ENCODE measurements around the gene CCDC12. TPM values are rescaled to one million over a fixed set of nuclear protein-coding genes. Genes with fewer than 3 reads are reported as not detected.

CCDC12 gene
- total RNA-seq, 4 donors from 2014 or later, result 56.1 to 86.8 (median 81.6) TPM

DNA sequence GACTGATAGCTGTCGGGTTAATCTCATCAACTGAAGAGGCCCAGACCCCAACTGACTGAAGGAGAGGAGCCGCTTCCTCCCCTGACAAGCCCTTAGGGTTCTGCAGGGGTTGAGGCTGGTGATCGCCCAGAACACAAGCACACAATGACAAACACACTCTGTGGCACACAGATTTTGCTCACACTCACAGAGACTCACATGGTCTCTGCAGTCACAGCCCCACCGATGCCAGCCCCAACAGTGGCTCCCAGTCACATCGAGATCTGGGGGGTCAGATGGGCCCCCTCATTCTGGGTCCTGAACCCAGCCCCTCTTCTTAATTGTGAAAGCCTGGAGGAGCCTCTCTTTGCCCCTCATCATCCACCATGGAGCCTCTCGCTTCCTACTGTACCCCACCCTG lies 82.3 kb downstream of the CCDC12 start:
- DNase-seq (ENCODE audit: low spot score in 2 of 2), result no peak
- Histone ChIP-seq H3K9me3 (no peaks in the 10 kb centered on the region), H3K27ac (no peak overlapping the region), H3K4me1 (peaks cover 47% of the 10 kb centered on the region), H3K27me3 (peaks cover 12% of the 10 kb centered on the region), H3K4me3 (no peak overlapping the region), H3K36me3 (no peaks in the 10 kb centered on the region)
- 77% methylated on average over 4 of the region's 6 CpGs for WGBS
- TF ChIP-seq, protein P1, sequence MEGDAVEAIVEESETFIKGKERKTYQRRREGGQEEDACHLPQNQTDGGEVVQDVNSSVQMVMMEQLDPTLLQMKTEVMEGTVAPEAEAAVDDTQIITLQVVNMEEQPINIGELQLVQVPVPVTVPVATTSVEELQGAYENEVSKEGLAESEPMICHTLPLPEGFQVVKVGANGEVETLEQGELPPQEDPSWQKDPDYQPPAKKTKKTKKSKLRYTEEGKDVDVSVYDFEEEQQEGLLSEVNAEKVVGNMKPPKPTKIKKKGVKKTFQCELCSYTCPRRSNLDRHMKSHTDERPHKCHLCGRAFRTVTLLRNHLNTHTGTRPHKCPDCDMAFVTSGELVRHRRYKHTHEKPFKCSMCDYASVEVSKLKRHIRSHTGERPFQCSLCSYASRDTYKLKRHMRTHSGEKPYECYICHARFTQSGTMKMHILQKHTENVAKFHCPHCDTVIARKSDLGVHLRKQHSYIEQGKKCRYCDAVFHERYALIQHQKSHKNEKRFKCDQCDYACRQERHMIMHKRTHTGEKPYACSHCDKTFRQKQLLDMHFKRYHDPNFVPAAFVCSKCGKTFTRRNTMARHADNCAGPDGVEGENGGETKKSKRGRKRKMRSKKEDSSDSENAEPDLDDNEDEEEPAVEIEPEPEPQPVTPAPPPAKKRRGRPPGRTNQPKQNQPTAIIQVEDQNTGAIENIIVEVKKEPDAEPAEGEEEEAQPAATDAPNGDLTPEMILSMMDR (IDR thresholded peaks at IDR 0.05), result no peak
- TF ChIP-seq EP300 (IDR thresholded peaks at IDR 0.05) (no peak), POLR2AphosphoS5 (IDR thresholded peaks at IDR 0.05) (no peak), POLR2A (IDR thresholded peaks at IDR 0.05) (no peak)

- no peak overlapping the region for H3K4me3 ChIP-seq
- H3K36me3 ChIP-seq, result no peaks in the 10 kb centered on the region
- WGBS, result 65% methylated on average over 9 of the region's 9 CpGs
- DNase-seq (ENCODE audit: low spot score in 2 of 2), result no peak
- H3K9me3 ChIP-seq, result no peaks in the 10 kb centered on the region
- H3K4me1 ChIP-seq, result peaks cover 42% of the 10 kb centered on the region
- no peak overlapping the region for H3K27ac ChIP-seq
- H3K27me3 ChIP-seq, result peaks cover 7% of the 10 kb centered on the region
- no peak for TF ChIP-seq POLR2A (IDR thresholded peaks at IDR 0.05)
- TF ChIP-seq POLR2AphosphoS5 (IDR thresholded peaks at IDR 0.05), result no peak
- TF ChIP-seq EP300 (IDR thresholded peaks at IDR 0.05), result no peak
- TF ChIP-seq, protein P1 (IDR thresholded peaks at IDR 0.05), result no peak
Observed at GRCh38 chr3:46893763-46894162, 82.8 kb downstream of the CCDC12 start.

DNA sequence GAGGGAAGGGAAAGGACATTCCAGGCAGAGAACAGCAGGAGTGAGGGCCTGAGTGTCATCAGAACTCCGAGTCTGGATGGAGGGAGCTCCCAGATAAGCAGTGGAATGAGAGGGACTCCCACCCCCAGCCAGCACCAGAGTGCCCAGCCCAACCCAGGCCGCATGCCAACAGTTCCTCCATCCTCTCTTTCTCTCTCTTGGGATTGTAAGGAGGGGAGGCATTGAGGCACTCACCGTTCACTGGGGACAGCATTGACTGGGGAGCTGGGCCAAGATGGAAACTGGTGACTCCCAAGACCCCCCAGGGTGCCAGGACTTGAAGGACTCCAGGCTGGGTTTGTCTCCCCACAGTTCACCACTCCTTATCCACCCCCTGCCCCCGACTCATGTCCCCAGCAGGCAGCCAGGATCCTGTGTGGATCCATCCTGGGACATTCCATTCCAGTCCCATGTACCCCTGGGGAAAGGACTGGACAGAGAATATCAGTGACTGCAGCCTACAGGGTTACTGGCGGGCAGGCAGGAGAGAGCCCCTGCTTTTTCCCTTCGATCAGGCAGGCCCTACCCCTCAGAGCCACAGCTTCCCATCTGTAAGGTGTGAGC lies 83.3 kb downstream of the CCDC12 start:
- no peak overlapping the region for H3K27ac ChIP-seq
- TF ChIP-seq EP300 (IDR thresholded peaks at IDR 0.05), result no peak
- TF ChIP-seq POLR2A (IDR thresholded peaks at IDR 0.05), result no peak
- no peak for TF ChIP-seq POLR2AphosphoS5 (IDR thresholded peaks at IDR 0.05)
- TF ChIP-seq, protein P1 (IDR thresholded peaks at IDR 0.05), result no peak
- WGBS, result 66% methylated on average over 6 of the region's 6 CpGs
- H3K27me3 ChIP-seq, result peaks cover 3% of the 10 kb centered on the region
- DNase-seq (ENCODE audit: low spot score in 2 of 2), result no peak
- H3K9me3 ChIP-seq, result no peaks in the 10 kb centered on the region
- H3K36me3 ChIP-seq, result no peaks in the 10 kb centered on the region
- H3K4me3 ChIP-seq, result peak overlapping the region; percentile 53
- H3K4me1 ChIP-seq, result peaks cover 37% of the 10 kb centered on the region

DNA sequence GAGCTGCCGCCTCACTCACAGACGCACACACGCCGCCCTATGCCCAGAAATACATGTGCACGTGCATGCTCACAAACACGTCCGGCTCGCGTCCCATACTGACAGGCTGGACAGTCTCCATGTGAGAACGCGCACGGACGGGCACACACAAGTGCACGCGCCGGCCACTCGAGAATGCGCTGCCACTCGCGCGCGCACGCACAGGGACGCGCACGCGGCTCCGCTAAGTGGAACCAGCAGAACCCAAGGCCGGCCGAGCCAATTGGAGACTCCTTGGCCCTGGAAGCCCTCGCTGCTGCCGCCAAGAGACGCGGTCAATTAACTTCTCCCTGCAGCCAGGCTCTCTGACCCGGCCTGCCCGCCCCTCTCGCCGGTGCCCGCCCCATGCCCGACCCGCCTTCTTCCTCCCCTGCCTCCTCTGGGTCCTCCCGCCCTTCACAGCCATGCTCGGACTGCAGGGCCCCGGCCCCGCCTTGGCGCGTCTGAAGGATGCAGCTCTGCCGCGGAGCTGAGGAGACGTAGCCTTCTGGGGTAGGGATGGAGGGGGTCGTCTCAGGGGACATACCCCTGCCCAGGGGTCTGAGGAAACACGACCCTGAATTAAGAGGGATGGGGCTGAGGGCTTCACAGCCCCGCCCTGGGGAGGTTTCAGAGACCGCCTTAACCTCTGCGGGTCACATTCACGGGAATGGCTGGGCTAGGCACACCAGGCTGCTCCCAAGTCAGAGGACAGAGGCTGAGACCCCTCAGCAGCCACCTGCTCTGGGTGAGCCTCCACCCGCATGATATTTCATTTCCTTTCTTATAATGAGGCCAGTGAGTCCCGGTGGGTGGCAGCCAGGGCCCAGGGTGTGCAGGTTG lies 84.0 kb downstream of the CCDC12 start:
- no peaks in the 10 kb centered on the region for H3K27me3 ChIP-seq
- H3K36me3 ChIP-seq, result no peaks in the 10 kb centered on the region
- TF ChIP-seq EP300 (IDR thresholded peaks at IDR 0.05) (no peak), POLR2A (IDR thresholded peaks at IDR 0.05) (no peak), POLR2AphosphoS5 (IDR thresholded peaks at IDR 0.05) (no peak)
- TF ChIP-seq, protein P1 (IDR thresholded peaks at IDR 0.05), result no peak
- H3K27ac ChIP-seq, result no peak overlapping the region
- peak; percentile 83 to 90 for DNase-seq (ENCODE audit: low spot score in 2 of 2)
- no peaks in the 10 kb centered on the region for H3K9me3 ChIP-seq
- H3K4me1 ChIP-seq, result peaks cover 36% of the 10 kb centered on the region
- WGBS, result 29% methylated on average over 9 of the region's 58 CpGs
- H3K4me3 ChIP-seq, result peak overlapping the region; percentile 53

DNA sequence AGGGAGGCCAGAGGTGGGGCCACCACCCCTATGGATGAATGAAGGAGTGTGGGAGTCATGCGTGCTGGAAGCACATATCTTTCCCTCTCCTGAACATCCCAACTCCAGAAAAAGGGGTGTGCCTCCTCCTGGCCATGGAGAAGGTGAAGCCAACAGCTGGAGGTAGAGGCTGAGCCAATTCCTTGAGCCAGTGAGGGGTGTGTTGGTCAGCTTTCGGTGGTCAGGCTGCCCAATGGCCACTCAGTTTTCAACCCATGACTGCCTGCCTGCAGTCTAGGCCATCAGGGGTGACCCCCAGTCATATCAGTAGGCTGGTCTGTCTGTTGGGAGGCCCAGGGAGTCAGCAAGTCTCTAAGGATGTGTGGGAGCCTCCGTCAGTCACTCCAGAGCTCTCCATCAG lies 85.4 kb downstream of the CCDC12 start:
- H3K36me3 ChIP-seq, result no peaks in the 10 kb centered on the region
- WGBS, result 87% methylated on average over 3 of the region's 3 CpGs
- TF ChIP-seq, protein P1 (IDR thresholded peaks at IDR 0.05), result no peak
- TF ChIP-seq POLR2AphosphoS5 (IDR thresholded peaks at IDR 0.05) (no peak), POLR2A (IDR thresholded peaks at IDR 0.05) (no peak), EP300 (IDR thresholded peaks at IDR 0.05) (no peak)
- no peak overlapping the region for H3K4me3 ChIP-seq
- no peak overlapping the region for H3K27ac ChIP-seq
- no peaks in the 10 kb centered on the region for H3K9me3 ChIP-seq
- no peaks in the 10 kb centered on the region for H3K27me3 ChIP-seq
- peaks cover 36% of the 10 kb centered on the region for H3K4me1 ChIP-seq
- DNase-seq (ENCODE audit: low spot score in 2 of 2), result no peak

Measured in suprapubic skin (tissue), 4 donors.